WTC11 (cell line): ENCODE measurements around the gene UBE4A.

Experiments used
- NR1H2 ChIP-seq: sonication (generic); formaldehyde crosslinking; IDR thresholded peaks from 2 replicates; pipeline ENCODE4 v1.9.0; 2021; ENCODE audit warnings: mild to moderate bottlenecking, moderate library complexity, missing genetic modification reagents
- TP53 ChIP-seq: sonication (generic); formaldehyde crosslinking; IDR thresholded peaks from 2 replicates; pipeline ENCODE4 v1.8.1; 2023; ENCODE audit warnings: mild to moderate bottlenecking, missing genetic modification reagents
- TF ChIP-seq, protein P1 (sequence below): fragments of 200-600 bp; IDR thresholded peaks from 2 replicates; pipeline ENCODE4 v1.8.0; 2022; ENCODE audit warnings: antibody characterized with exemption
- TF ChIP-seq, protein P2 (sequence below): sonication (generic); formaldehyde crosslinking; IDR thresholded peaks from 2 replicates; pipeline ENCODE4 v1.8.1; 2023; ENCODE audit warnings: mild to moderate bottlenecking, missing genetic modification reagents, moderate library complexity
- TF ChIP-seq, protein P3 (sequence below): sonication (generic); formaldehyde crosslinking; IDR thresholded peaks from 2 replicates; pipeline ENCODE4 v1.8.1; 2023; ENCODE audit warnings: mild to moderate bottlenecking, missing genetic modification reagents, moderate library complexity

DNA sequence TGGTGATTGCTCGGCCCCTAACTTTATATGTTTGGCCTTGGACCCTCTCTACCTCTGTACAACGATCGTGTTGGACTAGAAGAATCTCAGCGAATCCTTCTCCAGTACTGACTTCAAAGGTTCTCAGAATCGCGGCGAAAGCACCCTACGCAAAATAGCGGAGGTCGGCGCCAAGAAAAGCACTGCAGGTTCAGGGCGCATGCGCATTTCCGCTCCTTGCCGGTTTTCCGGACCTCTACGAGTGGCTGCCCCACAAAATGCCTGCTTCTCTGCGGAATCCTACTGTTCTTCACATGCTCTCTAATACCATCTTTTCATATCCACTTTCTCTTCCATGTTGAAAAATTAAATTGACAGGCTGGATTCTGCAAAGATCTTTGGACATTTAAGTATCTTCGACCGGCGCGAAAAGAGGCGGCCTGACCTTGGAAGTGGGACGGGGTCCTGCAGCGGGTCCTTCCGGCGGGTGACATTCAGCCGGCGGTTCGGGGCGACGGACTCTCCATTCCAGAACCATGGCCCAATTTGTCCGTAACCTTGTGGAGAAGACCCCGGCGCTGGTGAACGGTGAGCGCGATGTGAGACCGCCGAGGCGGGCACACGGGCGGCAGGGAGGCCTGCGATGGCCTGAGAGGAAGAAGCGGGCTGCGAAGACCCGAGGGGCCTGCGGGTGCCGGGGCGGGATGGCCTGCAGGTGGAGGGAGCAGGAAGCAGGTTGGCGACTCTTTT lies 41.9 kb downstream of the UBE4A start, which contains the start of gene ATP5MG:
- TF ChIP-seq TP53 (CRISPR knock-in tag), result no peak
- TF ChIP-seq, protein P1, sequence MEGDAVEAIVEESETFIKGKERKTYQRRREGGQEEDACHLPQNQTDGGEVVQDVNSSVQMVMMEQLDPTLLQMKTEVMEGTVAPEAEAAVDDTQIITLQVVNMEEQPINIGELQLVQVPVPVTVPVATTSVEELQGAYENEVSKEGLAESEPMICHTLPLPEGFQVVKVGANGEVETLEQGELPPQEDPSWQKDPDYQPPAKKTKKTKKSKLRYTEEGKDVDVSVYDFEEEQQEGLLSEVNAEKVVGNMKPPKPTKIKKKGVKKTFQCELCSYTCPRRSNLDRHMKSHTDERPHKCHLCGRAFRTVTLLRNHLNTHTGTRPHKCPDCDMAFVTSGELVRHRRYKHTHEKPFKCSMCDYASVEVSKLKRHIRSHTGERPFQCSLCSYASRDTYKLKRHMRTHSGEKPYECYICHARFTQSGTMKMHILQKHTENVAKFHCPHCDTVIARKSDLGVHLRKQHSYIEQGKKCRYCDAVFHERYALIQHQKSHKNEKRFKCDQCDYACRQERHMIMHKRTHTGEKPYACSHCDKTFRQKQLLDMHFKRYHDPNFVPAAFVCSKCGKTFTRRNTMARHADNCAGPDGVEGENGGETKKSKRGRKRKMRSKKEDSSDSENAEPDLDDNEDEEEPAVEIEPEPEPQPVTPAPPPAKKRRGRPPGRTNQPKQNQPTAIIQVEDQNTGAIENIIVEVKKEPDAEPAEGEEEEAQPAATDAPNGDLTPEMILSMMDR, result no peak
- TF ChIP-seq, protein P2, sequence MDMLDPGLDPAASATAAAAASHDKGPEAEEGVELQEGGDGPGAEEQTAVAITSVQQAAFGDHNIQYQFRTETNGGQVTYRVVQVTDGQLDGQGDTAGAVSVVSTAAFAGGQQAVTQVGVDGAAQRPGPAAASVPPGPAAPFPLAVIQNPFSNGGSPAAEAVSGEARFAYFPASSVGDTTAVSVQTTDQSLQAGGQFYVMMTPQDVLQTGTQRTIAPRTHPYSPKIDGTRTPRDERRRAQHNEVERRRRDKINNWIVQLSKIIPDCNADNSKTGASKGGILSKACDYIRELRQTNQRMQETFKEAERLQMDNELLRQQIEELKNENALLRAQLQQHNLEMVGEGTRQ (CRISPR knock-in tag), result no peak
- TF ChIP-seq, protein P3, sequence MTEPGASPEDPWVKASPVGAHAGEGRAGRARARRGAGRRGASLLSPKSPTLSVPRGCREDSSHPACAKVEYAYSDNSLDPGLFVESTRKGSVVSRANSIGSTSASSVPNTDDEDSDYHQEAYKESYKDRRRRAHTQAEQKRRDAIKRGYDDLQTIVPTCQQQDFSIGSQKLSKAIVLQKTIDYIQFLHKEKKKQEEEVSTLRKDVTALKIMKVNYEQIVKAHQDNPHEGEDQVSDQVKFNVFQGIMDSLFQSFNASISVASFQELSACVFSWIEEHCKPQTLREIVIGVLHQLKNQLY, result no peak
- TF ChIP-seq NR1H2, result no peak
